Stimulated activated CD4-positive, alpha-beta T cell treated with anti-CD3 and anti-CD28 coated beads, Interleukin-1b, Interleukin-23, amount 100 ng/mL, for 4 hours (primary cell): ENCODE data around the gene CNTD1.

Experiments used
- DNase-seq, 2 donors: peaks; one replicate each; pipeline ENCODE4 v3.0.0-alpha.2; 2020; ENCODE audit warnings: low read depth in 2 of 2

The CNTD1 gene

DNA sequence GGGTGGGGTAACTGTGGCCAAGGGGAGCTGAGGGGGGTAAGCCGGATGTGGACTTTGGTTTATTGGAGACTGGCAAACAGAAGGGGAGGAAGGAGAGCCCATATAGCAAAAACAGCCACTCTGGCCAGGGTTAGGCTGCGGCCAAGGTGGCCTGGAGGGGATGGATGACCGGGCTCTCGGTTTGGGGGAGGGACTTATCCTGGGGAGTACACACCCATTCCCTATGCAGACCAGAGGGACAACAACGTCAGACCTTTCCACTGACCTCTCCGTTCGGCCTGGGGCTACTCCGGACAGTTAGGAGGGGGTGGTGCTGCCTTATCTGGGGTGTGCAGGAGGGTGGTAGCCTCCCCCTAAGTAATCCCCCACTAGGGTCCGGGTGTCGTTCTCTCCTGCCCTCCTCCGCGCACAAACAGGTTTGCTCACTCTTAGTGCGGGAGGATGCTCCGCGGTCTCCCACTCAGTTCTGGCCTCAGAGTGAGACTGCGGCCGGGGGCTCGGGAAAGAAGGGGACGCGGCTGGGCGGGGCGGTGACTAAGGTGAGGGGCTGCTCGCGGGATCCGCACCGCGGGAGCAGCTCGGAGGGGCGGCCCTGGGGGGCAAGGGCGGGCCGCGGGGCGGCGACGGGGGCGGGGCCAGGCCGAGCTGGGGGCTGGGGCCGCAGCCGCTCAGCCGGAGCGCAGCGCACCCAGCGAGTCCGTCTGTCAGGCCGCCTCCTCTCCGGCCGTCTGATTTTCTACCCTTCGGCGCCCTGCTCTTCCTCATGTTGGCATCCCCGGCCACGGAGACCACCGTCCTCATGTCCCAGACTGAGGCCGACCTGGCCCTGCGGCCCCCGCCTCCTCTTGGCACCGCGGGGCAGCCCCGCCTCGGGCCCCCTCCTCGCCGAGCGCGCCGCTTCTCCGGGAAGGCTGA lies 18.5 kb upstream of the CNTD1 start, which contains the start of gene WNK4:
TSS of gene WNK4 (plus strand) at position 675 of the 915 bp plus-strand sequence. CDS start at position 764, 89 bp downstream.
- no peak for DNase-seq

DNA sequence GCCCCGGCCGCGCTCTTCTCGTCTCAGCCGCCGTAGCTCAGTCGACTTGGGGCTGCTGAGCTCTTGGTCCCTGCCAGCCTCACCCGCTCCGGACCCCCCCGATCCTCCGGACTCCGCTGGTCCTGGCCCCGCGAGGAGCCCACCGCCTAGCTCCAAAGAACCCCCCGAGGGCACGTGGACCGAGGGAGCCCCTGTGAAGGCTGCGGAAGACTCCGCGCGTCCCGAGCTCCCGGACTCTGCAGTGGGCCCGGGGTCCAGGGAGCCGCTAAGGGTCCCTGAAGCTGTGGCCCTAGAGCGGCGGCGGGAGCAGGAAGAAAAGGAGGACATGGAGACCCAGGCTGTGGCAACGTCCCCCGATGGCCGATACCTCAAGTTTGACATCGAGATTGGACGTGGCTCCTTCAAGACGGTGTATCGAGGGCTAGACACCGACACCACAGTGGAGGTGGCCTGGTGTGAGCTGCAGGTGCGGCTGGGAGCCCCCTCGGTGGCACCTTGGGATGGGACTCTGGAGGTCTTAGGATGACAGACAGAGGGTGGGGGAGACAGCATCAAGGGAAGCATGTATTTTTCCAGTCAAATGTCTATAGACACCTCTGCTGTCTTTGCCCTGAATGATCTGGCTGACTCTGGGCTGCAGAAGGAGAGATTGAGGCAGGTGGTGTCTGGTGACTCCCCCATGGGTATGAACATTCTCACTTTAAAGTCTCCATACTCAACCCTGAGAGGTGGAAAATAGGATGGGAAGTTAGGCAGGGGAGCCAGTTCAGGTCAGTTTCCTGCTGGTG lies 17.6 kb upstream of the CNTD1 start:
- no peak for DNase-seq

- DNase-seq, result no peak
Measured at GRCh38 chr17:42781639-42782165, 17.0 kb upstream of the CNTD1 start.

DNA sequence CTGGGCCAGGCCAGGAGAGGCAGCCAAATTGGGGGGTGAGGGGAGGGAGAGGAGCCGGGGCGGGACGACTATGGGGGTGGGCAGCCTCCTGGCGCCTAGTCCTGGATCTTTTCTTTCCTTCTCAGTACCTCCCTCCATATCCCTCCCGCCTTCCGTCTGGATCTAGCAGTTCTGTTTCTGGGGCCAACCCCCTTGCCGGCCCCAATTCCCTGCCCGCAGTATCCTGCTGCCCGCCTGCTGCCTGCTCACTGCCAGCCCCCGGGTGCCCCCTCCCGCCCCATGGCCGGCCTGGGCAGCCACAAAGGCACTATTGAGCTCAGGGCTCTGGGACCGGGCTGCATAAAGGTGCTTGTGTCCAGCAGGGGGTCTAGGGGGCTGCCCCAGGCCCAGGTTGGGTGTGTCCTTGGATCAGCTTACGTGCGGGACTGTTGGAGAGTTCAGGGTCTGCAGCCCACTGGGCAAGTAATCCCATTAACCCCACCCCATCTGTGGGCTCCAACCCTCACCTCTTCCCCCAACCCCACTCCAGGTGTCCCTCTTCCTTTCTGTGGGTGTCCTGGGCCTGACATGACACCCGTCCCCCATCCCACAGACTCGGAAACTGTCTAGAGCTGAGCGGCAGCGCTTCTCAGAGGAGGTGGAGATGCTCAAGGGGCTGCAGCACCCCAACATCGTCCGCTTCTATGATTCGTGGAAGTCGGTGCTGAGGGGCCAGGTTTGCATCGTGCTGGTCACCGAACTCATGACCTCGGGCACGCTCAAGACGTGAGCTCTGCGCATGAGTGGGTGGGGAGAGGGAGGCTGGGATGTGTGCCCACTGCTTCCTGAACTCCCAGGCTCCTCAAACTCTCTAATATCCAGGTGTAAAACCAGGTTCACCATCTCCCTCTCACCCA lies 16.2 kb upstream of the CNTD1 start:
- no peak for DNase-seq

GRCh38 chr17:42783062-42783790 lies 15.4 kb upstream of the CNTD1 start:
- DNase-seq, result no peak

DNA sequence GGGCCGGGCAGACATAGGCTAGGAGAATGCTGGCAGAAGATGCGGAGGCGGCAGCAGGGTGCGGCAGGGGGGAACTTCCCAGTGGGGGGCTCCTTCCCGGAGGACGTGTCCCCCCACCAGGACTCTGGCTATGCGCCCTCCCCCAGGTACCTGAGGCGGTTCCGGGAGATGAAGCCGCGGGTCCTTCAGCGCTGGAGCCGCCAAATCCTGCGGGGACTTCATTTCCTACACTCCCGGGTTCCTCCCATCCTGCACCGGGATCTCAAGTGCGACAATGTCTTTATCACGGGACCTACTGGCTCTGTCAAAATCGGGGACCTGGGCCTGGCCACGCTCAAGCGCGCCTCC lies 14.9 kb upstream of the CNTD1 start:
- no peak for DNase-seq

- DNase-seq, result no peak
Measured at GRCh38 chr17:42784409-42784808, 14.3 kb upstream of the CNTD1 start.

GRCh38 chr17:42784811-42785592 lies 13.7 kb upstream of the CNTD1 start:
- no peak for DNase-seq

- no peak for DNase-seq
Measured at GRCh38 chr17:42787266-42787665, 11.4 kb upstream of the CNTD1 start.

DNA sequence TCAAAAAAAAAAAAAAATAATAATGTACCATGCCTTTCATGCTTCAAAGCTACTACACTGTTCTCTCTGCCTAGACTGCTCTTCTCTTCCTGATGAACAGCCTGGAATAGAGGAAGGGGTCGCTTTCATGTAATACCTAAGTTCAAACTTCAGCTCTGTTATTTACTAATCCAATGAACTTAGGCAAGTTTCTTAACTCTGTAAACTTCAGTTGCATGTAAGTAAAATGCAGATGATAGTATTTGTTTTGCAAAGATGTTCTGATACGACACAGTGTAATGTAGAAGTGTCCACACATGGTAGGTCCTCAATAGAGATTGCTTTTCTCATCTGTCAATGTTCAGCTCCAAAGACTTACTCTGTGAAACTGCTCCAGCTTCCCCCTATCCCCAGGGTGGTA lies 6.7 kb upstream of the CNTD1 start:
- no peak for DNase-seq

GRCh38 chr17:42792545-42792944 lies 6.1 kb upstream of the CNTD1 start:
- no peak for DNase-seq

GRCh38 chr17:42795061-42795460 lies 3.6 kb upstream of the CNTD1 start:
- DNase-seq, result no peak

- DNase-seq, result no peak
Measured at GRCh38 chr17:42795465-42795864, 3.2 kb upstream of the CNTD1 start.

GRCh38 chr17:42796066-42796758 lies 2.4 kb upstream of the CNTD1 start:
- DNase-seq, result no peak

DNA sequence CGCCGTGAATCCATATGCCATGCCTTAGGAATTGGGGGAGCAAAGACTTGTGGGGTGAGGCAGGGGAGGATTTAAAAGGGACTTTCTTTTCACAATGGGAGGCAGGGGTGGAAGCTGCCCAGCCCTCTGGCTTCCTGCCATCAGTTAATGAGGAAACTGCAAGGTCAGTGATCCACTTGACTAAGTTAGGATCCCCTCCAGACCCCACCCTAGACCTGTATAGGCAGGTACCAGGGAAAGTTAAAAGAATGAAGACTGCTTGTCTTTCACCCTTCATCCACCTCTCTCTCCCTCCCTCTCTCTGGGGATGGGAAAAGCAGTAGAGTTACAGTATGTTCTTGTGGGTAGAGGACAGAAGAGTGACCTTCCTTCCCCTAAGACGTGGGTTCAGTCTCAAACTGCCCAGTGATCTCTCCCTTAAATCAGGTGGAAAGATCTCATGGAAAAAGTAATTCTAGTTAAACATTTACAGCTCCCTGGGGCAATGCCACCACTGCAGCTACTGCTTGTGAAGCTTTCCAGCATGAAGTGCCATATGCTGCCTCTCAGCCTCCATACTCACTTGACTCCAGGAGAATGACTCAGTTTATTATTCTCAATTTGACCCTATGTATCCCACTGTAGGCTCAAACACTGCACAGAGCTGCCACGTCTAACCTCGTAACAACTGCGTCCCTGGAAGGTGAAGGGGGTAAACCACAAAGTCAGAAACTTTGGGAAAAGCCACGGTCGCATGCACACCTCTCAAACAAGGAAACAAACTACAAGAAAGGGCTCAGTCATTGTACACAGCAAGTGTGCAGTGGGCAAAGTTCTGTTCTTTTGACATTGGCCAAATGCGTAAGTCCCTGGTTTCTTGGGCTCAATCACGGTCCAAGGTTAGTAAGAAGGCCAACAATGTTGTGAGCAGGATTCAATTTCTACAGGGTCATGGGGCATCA lies 1.3 kb upstream of the CNTD1 start:
- no peak for DNase-seq

DNA sequence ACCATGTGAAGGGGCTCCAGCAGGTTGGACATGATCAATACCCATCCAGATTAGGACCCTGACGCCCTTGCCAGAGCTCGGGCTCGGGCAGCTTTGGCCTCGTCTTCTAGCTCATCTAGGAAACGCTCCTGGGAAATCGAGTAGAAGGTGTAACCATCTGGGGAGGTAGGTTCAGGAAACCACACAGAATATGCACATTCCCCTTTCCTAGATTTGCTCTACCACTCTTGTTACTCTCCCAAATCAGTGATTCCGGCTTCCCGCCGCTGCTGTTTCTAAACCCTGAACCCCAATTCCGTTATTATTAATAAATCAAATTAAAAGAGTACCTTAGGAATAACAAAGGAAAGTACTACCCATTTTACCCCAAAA lies 664 bp upstream of the CNTD1 start:
- DNase-seq, result no peak

DNA sequence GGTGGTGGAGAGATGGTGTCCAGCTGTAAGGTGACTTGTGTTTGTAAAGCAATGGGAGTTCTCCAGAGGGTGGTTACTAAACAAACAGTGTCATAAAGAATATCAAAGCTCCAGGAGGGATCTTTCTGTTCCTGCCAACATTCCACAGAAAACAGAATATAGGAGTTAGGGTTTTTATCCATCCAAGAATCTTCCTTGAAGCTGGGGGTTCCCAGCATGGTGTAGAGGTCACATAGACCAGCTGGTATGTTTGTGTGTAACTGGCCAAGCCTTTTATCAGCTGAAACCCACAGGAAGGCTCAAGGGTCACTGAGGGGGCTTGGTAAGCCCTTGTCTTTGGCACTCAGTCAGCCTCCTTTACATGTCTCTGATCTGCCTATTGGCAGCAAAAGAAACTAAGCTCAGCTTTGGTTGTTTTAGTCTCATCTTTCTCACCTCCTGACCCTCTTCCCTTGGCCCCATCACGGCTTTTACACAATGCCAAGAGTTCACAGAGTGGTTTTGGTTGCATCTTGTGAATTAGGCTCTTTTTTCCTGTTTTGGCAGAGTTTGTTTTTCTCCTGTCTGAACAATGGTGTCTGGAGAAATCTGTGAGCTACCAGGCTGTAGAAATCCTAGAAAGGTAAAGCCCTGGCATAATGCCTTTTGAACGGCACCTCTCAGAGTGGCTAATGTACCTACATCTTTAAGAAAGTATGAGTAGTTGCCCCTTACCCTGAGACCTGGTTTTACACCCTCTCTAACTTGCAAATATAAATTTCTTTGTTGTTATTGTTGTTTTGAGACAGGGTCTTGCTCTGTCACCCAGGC lies 4.6 kb downstream of the CNTD1 start:
- DNase-seq, result no peak

- DNase-seq, result no peak
Measured at GRCh38 chr17:42804918-42805367, 6.3 kb downstream of the CNTD1 start.
